Stomach (tissue), 4 donors: Measurements from ENCODE around the gene PKHD1.

Experiments used
- POLR2A ChIP-seq, 4 donors: fragments of 450-650 bp; IDR thresholded peaks; one replicate each; pipeline ENCODE4 v1.6.1; 2016; ENCODE audit warnings: antibody characterized with exemption in 4 of 4, control low read depth in 2 of 4, mild to moderate bottlenecking in 1 of 4, moderate library complexity in 1 of 4
- TF ChIP-seq, protein P1 (sequence below), 7 experiments: fragments of 450-650 bp in 4 of 7; fragments of 200-600 bp in 3 of 7; sonication (generic) in 3 of 7; IDR thresholded peaks; one replicate each; pipeline ENCODE4 v1.5.1; 2016 to 2019; ENCODE audit warnings: antibody characterized with exemption in 7 of 7, control low read depth in 2 of 7, mild to moderate bottlenecking in 1 of 7

- TF ChIP-seq, protein P1, sequence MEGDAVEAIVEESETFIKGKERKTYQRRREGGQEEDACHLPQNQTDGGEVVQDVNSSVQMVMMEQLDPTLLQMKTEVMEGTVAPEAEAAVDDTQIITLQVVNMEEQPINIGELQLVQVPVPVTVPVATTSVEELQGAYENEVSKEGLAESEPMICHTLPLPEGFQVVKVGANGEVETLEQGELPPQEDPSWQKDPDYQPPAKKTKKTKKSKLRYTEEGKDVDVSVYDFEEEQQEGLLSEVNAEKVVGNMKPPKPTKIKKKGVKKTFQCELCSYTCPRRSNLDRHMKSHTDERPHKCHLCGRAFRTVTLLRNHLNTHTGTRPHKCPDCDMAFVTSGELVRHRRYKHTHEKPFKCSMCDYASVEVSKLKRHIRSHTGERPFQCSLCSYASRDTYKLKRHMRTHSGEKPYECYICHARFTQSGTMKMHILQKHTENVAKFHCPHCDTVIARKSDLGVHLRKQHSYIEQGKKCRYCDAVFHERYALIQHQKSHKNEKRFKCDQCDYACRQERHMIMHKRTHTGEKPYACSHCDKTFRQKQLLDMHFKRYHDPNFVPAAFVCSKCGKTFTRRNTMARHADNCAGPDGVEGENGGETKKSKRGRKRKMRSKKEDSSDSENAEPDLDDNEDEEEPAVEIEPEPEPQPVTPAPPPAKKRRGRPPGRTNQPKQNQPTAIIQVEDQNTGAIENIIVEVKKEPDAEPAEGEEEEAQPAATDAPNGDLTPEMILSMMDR (IDR thresholded peaks at IDR 0.05) = no peak
- no peak for TF ChIP-seq POLR2A (IDR thresholded peaks at IDR 0.05)
Observed at GRCh38 chr6:51711876-51712275, 375.5 kb downstream of the PKHD1 start.
